ENCODE data around the gene RNF111. TPM values are rescaled to one million over a fixed set of nuclear protein-coding genes. Genes with fewer than 3 reads are reported as not detected.

Gene RNF111
- polyA plus RNA-seq, 1 donor from 2014 or later, result 25.8 TPM

DNA sequence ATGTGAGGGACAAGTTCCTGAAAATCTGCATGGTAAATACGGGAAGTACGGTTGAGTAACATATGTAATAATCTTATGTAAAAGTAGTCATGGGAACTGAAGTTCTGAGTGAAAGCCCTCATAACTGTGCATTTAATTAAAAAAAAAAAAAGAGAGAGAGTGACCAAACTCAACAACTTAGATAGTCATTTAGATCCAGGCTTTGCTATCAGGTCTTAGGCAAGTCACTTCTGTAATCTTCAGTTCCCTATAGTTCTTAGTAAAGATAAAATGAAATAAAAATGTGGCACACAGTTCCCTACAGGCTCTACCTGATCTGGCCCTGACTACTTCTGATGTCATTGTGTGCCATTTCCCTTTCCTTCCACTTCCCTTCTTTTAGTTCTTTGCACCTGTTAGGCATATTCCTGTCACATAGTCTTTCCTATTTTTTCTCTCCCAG is 15.0 kb downstream of the RNF111 start:
- TF ChIP-seq EZH2 (IDR thresholded peaks at IDR 0.05; ENCODE audit: borderline replicate concordance, insufficient read depth, low read length, poor library complexity, severe bottlenecking) (no peak), SMC3 (conservative IDR thresholded peaks at IDR 0.05; ENCODE audit: poor library complexity) (no peak), MXI1 (conservative IDR thresholded peaks at IDR 0.05; ENCODE audit: poor library complexity, severe bottlenecking) (no peak), TAF1 (IDR thresholded peaks at IDR 0.05; ENCODE audit: low read depth) (no peak), POLR2AphosphoS5 (IDR thresholded peaks at IDR 0.05) (no peak), RAD21 (conservative IDR thresholded peaks at IDR 0.05) (no peak), EP300 (conservative IDR thresholded peaks at IDR 0.05; ENCODE audit: poor library complexity, severe bottlenecking) (no peak), CTCF (IDR thresholded peaks at IDR 0.05; ENCODE audit: poor library complexity, severe bottlenecking) (no peak)
- TF ChIP-seq, protein P1, sequence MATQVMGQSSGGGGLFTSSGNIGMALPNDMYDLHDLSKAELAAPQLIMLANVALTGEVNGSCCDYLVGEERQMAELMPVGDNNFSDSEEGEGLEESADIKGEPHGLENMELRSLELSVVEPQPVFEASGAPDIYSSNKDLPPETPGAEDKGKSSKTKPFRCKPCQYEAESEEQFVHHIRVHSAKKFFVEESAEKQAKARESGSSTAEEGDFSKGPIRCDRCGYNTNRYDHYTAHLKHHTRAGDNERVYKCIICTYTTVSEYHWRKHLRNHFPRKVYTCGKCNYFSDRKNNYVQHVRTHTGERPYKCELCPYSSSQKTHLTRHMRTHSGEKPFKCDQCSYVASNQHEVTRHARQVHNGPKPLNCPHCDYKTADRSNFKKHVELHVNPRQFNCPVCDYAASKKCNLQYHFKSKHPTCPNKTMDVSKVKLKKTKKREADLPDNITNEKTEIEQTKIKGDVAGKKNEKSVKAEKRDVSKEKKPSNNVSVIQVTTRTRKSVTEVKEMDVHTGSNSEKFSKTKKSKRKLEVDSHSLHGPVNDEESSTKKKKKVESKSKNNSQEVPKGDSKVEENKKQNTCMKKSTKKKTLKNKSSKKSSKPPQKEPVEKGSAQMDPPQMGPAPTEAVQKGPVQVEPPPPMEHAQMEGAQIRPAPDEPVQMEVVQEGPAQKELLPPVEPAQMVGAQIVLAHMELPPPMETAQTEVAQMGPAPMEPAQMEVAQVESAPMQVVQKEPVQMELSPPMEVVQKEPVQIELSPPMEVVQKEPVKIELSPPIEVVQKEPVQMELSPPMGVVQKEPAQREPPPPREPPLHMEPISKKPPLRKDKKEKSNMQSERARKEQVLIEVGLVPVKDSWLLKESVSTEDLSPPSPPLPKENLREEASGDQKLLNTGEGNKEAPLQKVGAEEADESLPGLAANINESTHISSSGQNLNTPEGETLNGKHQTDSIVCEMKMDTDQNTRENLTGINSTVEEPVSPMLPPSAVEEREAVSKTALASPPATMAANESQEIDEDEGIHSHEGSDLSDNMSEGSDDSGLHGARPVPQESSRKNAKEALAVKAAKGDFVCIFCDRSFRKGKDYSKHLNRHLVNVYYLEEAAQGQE (IDR thresholded peaks at IDR 0.05; ENCODE audit: borderline replicate concordance), result no peak
- no peak overlapping the region for H2AFZ ChIP-seq (ENCODE audit: low read depth, low read length)
- H3F3A ChIP-seq (ENCODE audit: insufficient read depth, low read length, poor library complexity, severe bottlenecking), result no peaks in the 10 kb centered on the region
- no peaks in the 10 kb centered on the region for H3K9me2 ChIP-seq (ENCODE audit: insufficient read depth, low read length)
- H3K36me3 ChIP-seq (ENCODE audit: insufficient read depth, low read length), result no peaks in the 10 kb centered on the region
- H3K79me2 ChIP-seq (replicated peaks; ENCODE audit: insufficient read depth, low read length), result peaks cover 73% of the 10 kb centered on the region
- H3K9me3 ChIP-seq (ENCODE audit: low read length), result no peaks in the 10 kb centered on the region
- no peak overlapping the region for H3K27ac ChIP-seq (ENCODE audit: low read length)
- no peaks in the 10 kb centered on the region for H4K20me1 ChIP-seq (ENCODE audit: insufficient read depth)
- no peak overlapping the region for H3K4me2 ChIP-seq (ENCODE audit: low read length)
- no peak overlapping the region for H3K9ac ChIP-seq (ENCODE audit: low read length)
- H3K4me3 ChIP-seq (ENCODE audit: low read length), result no peak overlapping the region
- H3K27me3 ChIP-seq (ENCODE audit: insufficient read depth, low read depth, low read length), result no peaks in the 10 kb centered on the region

DNA sequence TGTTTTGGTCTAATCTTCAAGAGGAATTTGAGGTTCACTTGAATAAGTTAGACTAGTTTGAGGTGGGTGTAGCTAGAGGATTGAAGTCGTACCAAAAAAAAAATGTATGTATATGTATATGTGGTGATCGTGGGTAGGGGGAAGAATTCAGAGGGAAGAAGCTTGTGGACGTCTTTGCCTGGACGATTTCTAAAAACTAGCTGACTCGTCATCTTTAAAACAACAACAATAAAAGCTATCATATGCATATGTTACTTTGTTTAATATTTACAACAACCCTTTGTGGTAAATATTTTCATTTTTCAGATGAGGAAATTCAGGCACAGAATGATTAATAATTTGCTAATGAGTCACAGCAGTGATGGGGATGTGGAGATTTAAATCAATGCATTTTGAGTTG is 18.1 kb downstream of the RNF111 start:
- Histone ChIP-seq H3K27ac (ENCODE audit: low read length) (no peak overlapping the region), H3F3A (ENCODE audit: insufficient read depth, low read length, poor library complexity, severe bottlenecking) (no peaks in the 10 kb centered on the region), H3K9ac (ENCODE audit: low read length) (no peak overlapping the region), H3K9me2 (ENCODE audit: insufficient read depth, low read length) (no peaks in the 10 kb centered on the region), H4K20me1 (ENCODE audit: insufficient read depth) (no peaks in the 10 kb centered on the region), H3K79me2 (replicated peaks; ENCODE audit: insufficient read depth, low read length) (peaks cover 70% of the 10 kb centered on the region), H3K36me3 (ENCODE audit: insufficient read depth, low read length) (no peaks in the 10 kb centered on the region), H3K27me3 (ENCODE audit: insufficient read depth, low read depth, low read length) (no peaks in the 10 kb centered on the region), H3K4me3 (ENCODE audit: low read length) (no peak overlapping the region), H3K9me3 (ENCODE audit: low read length) (no peaks in the 10 kb centered on the region), H3K4me2 (ENCODE audit: low read length) (no peak overlapping the region), H2AFZ (ENCODE audit: low read depth, low read length) (no peak overlapping the region)
- no peak for TF ChIP-seq POLR2AphosphoS5 (IDR thresholded peaks at IDR 0.05)

- H3K4me2 ChIP-seq (ENCODE audit: low read length), result no peak overlapping the region
- no peaks in the 10 kb centered on the region for H3K27me3 ChIP-seq (ENCODE audit: insufficient read depth, low read depth, low read length)
- H3K4me3 ChIP-seq (ENCODE audit: low read length), result no peak overlapping the region
- H3F3A ChIP-seq (ENCODE audit: insufficient read depth, low read length, poor library complexity, severe bottlenecking), result no peaks in the 10 kb centered on the region
- no peak overlapping the region for H3K27ac ChIP-seq (ENCODE audit: low read length)
- no peaks in the 10 kb centered on the region for H3K36me3 ChIP-seq (ENCODE audit: insufficient read depth, low read length)
- no peak overlapping the region for H3K9ac ChIP-seq (ENCODE audit: low read length)
- no peaks in the 10 kb centered on the region for H4K20me1 ChIP-seq (ENCODE audit: insufficient read depth)
- no peaks in the 10 kb centered on the region for H3K9me3 ChIP-seq (ENCODE audit: low read length)
- no peaks in the 10 kb centered on the region for H3K9me2 ChIP-seq (ENCODE audit: insufficient read depth, low read length)
- H3K79me2 ChIP-seq (replicated peaks; ENCODE audit: insufficient read depth, low read length), result peaks cover 60% of the 10 kb centered on the region
- H2AFZ ChIP-seq (ENCODE audit: low read depth, low read length), result no peak overlapping the region
- TF ChIP-seq CTCF (IDR thresholded peaks at IDR 0.05; ENCODE audit: poor library complexity, severe bottlenecking) (no peak), MXI1 (conservative IDR thresholded peaks at IDR 0.05; ENCODE audit: poor library complexity, severe bottlenecking) (no peak), RAD21 (conservative IDR thresholded peaks at IDR 0.05) (no peak), SMC3 (conservative IDR thresholded peaks at IDR 0.05; ENCODE audit: poor library complexity) (no peak), POLR2AphosphoS5 (IDR thresholded peaks at IDR 0.05) (no peak), TAF1 (IDR thresholded peaks at IDR 0.05; ENCODE audit: low read depth) (no peak), EP300 (conservative IDR thresholded peaks at IDR 0.05; ENCODE audit: poor library complexity, severe bottlenecking) (no peak)
- TF ChIP-seq, protein P1 (IDR thresholded peaks at IDR 0.05; ENCODE audit: borderline replicate concordance), result no peak
Measured at GRCh38 chr15:59008086-59008485, 20.6 kb downstream of the RNF111 start.
